Endothelial cell of umbilical vein (primary cell): Measurements from ENCODE around the gene ATG7.

Source experiments
- EZH2 ChIP-seq: IDR thresholded peaks from 2 replicates; pipeline ENCODE4 v1.6.1; 2012; ENCODE audit warnings: borderline replicate concordance, low read depth, mild to moderate bottlenecking, moderate library complexity, low read length, inconsistent platforms; ENCODE audit not compliant: severe bottlenecking
- MYC ChIP-seq: IDR thresholded peaks from one replicate; pipeline ENCODE4 v1.6.1; 2011; ENCODE audit warnings: mild to moderate bottlenecking, low read depth, low read length
- POLR2A ChIP-seq: IDR thresholded peaks from 2 replicates; pipeline ENCODE4 v1.6.1; 2012; ENCODE audit warnings: low read depth, mild to moderate bottlenecking, control low read depth, low read length
- POLR2AphosphoS5 ChIP-seq: IDR thresholded peaks from 2 replicates; pipeline ENCODE4 v1.6.1; 2012; ENCODE audit warnings: low read depth, mild to moderate bottlenecking, control low read depth, low read length, moderate library complexity; ENCODE audit not compliant: insufficient read depth
- TF ChIP-seq, protein P1 (sequence below), 2 donors: IDR thresholded peaks; 1 replicate in 1 of 2; 2 replicates in 1 of 2; pipeline ENCODE4 v1.5.1; 2011; ENCODE audit warnings: low read length in 2 of 2, mild to moderate bottlenecking in 2 of 2, moderate library complexity in 2 of 2, control low read depth in 1 of 2, inconsistent platforms in 1 of 2, low read depth in 1 of 2; ENCODE audit not compliant: insufficient read depth in 1 of 2; ENCODE audit errors: extremely low read depth in 1 of 2
- TF ChIP-seq, protein P2 (sequence below): IDR thresholded peaks from 2 replicates; pipeline ENCODE4 v1.6.1; 2011; ENCODE audit not compliant: insufficient read depth, insufficient read length

GRCh38 chr3:11565492-11565891 is 293.3 kb downstream of the ATG7 start:
- TF ChIP-seq POLR2AphosphoS5 (no peak), POLR2A (no peak), EZH2 (no peak), MYC (no peak)
- TF ChIP-seq, protein P1, sequence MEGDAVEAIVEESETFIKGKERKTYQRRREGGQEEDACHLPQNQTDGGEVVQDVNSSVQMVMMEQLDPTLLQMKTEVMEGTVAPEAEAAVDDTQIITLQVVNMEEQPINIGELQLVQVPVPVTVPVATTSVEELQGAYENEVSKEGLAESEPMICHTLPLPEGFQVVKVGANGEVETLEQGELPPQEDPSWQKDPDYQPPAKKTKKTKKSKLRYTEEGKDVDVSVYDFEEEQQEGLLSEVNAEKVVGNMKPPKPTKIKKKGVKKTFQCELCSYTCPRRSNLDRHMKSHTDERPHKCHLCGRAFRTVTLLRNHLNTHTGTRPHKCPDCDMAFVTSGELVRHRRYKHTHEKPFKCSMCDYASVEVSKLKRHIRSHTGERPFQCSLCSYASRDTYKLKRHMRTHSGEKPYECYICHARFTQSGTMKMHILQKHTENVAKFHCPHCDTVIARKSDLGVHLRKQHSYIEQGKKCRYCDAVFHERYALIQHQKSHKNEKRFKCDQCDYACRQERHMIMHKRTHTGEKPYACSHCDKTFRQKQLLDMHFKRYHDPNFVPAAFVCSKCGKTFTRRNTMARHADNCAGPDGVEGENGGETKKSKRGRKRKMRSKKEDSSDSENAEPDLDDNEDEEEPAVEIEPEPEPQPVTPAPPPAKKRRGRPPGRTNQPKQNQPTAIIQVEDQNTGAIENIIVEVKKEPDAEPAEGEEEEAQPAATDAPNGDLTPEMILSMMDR (IDR thresholded peaks at IDR 0.05; ENCODE audit: extremely low read depth in 1 of 2, insufficient read depth in 1 of 2, low read depth in 1 of 2, low read length in 2 of 2), result no peak
- TF ChIP-seq, protein P2, sequence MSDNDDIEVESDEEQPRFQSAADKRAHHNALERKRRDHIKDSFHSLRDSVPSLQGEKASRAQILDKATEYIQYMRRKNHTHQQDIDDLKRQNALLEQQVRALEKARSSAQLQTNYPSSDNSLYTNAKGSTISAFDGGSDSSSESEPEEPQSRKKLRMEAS, result no peak
